HL-60 (cell line): ENCODE results near the gene SNAPC3.

ENCODE experiments used
- CTCF ChIP-seq: IDR thresholded peaks from one replicate; pipeline ENCODE4 v1.5.1; 2011; ENCODE audit warnings: low read length, control low read depth, inconsistent platforms; ENCODE audit not compliant: insufficient read depth
- POLR2AphosphoS5 ChIP-seq: IDR thresholded peaks from 2 replicates; pipeline ENCODE4 v1.6.1; 2012; ENCODE audit warnings: low read depth
- REST ChIP-seq: IDR thresholded peaks from 2 replicates; pipeline ENCODE4 v1.6.1; 2012; ENCODE audit warnings: low read depth; ENCODE audit not compliant: insufficient replicate concordance

- no peak for TF ChIP-seq CTCF
- TF ChIP-seq POLR2AphosphoS5, result no peak
- no peak for TF ChIP-seq REST
Observed at GRCh38 chr9:15491950-15492349, 69.3 kb downstream of the SNAPC3 start.
